Lung (tissue), 12 donors: ENCODE measurements around the gene PTPRG. TPM values are rescaled to one million over a fixed set of nuclear protein-coding genes. Genes with fewer than 3 reads are reported as not detected.
A peak's percentile ranks its signal among the peaks of the same experiment; 100 is the strongest.

Source experiments
- ATAC-seq: fragments of 200-7000 bp; cut with Tn5 transposase; one replicate; pipeline ENCODE4 v1.9.1; 2020; ENCODE audit warnings: moderate number of reproducible peaks; ENCODE audit not compliant: insufficient read depth, low FRiP score
- DNase-seq, 3 donors: peaks; one replicate each; pipeline ENCODE4 v3.0.0-alpha.2; 2013 to 2017
- H3K27ac ChIP-seq, 2 donors: one replicate each; pipeline ENCODE4 v1.5.1; 2013; ENCODE audit warnings: mild to moderate bottlenecking in 2 of 2, moderate library complexity in 2 of 2, control low read depth in 1 of 2, inconsistent platforms in 1 of 2, low read depth in 1 of 2, low read length in 1 of 2
- H3K27me3 ChIP-seq, 3 donors: one replicate each; pipeline ENCODE4 v1.5.1; 2013; ENCODE audit warnings: low read length in 2 of 3; ENCODE audit not compliant: control insufficient read depth in 3 of 3, insufficient read depth in 3 of 3
- H3K36me3 ChIP-seq, 4 donors: one replicate each; pipeline ENCODE4 v1.5.1; 2013; ENCODE audit warnings: low read length in 4 of 4, mild to moderate bottlenecking in 1 of 4, moderate library complexity in 1 of 4; ENCODE audit not compliant: control insufficient read depth in 4 of 4, insufficient read depth in 4 of 4
- H3K4me1 ChIP-seq, 5 donors: one replicate each; pipeline ENCODE4 v1.5.1; 2013; ENCODE audit warnings: low read length in 5 of 5, mild to moderate bottlenecking in 2 of 5, moderate library complexity in 1 of 5; ENCODE audit not compliant: control insufficient read depth in 5 of 5, insufficient read depth in 5 of 5
- H3K4me3 ChIP-seq: one replicate; pipeline ENCODE4 v1.5.1; 2013; ENCODE audit warnings: mild to moderate bottlenecking, control low read depth, moderate library complexity
- H3K9ac ChIP-seq, 2 donors: one replicate each; pipeline ENCODE4 v1.5.1; 2013; ENCODE audit warnings: low read length in 2 of 2, control low read depth in 1 of 2; ENCODE audit not compliant: insufficient read depth in 1 of 2
- H3K9me3 ChIP-seq, 4 donors: one replicate each; pipeline ENCODE4 v1.5.1; 2013; ENCODE audit warnings: low read length in 3 of 4, mild to moderate bottlenecking in 1 of 4, moderate library complexity in 1 of 4; ENCODE audit not compliant: control insufficient read depth in 4 of 4, insufficient read depth in 3 of 4
- CTCF ChIP-seq: IDR thresholded peaks from 2 replicates; pipeline ENCODE4 v1.5.1; 2012; ENCODE audit warnings: mild to moderate bottlenecking; ENCODE audit errors: control extremely low read depth, extremely low read depth
- WGBS, 2 donors: extraction: QIAGEN DNeasy Blood & Tissue Kit; methylation state at CpG; one replicate each; pipeline ENCODE4 v1.1.7; 2013; 5-methylcytosine and 5-hydroxymethylcytosine counted together
- polyA plus RNA-seq, 2 donors: library from polyadenylated mRNA; stranded (reverse); fragments of 200-250 nt; gene quantifications; one replicate each; pipeline ENCODE4 v1.2.1, GENCODE V29; 2013
- total RNA-seq, 2 donors: library from RNA; depleted of rRNA in 1 of 2; stranded (reverse); fragments of >200 nt in 1 of 2; gene quantifications; one replicate each; pipeline ENCODE4 v1.2.1, GENCODE V29; 2014 to 2021
- donor health status: control.
- donor health status: control.
- donor health status: Bipolar disorder and iron deficiency.
- donor health status: healthy.
- donor health status: DM: yes; HTN: yes; CAD: no.

The PTPRG gene
- total and polyA plus RNA-seq, 4 donors: 8.5 to 131 (median 75.9) TPM

DNA sequence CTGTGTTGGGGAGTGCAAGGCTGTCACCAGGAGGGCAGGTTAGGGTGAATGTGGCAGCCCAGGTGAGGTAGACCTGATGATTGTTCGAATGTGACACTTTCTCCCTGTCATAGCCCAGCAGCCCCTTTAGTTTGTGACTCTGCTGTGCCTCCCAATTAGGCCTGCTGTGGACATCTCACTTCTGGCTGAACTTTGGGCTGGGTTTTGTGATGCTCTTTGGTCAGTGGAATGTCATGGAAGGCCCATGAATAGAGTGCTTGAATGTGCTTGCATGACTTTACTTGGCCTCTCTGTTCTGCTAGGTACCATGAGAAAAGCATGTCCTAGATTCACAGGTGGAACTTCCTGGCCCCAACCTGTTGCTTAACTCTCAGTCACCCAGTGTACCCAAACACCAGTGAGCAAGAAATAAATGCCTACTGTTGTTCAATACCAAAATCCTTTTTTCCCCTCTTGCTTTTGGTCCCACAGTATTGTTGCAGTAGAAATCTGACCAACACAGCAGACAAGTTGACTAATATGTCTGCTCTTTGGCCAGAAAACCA is 249.7 kb downstream of the PTPRG start:
- 91 to 93% methylated on average over 1 of the region's 1 CpG for WGBS, 2 donors
- Histone ChIP-seq H3K4me3 (no peak overlapping the region), H3K27ac (no peak overlapping the region), H3K9me3 (no peaks in the 10 kb centered on the region), H3K4me1 (peaks cover 12 to 52% (median 33%) of the 10 kb centered on the region in 5 donors), H3K27me3 (no peaks in the 10 kb centered on the region), H3K36me3 (no peaks in the 10 kb centered on the region), H3K9ac (no peak overlapping the region)
- DNase-seq (no peak), ATAC-seq (no peak)
- no peak for TF ChIP-seq CTCF

- H3K4me1 ChIP-seq: peaks cover 12 to 49% (median 33%) of the 10 kb centered on the region in 5 donors
- no peak for ATAC-seq
- H3K27me3 ChIP-seq: no peaks in the 10 kb centered on the region
- H3K27ac ChIP-seq: no peak overlapping the region
- H3K36me3 ChIP-seq: no peaks in the 10 kb centered on the region
- no peaks in the 10 kb centered on the region for H3K9me3 ChIP-seq
- DNase-seq: no peak
- no peak overlapping the region for H3K4me3 ChIP-seq
- WGBS, 2 donors: 82 to 92% methylated on average over 3 of the region's 3 CpGs
- no peak for TF ChIP-seq CTCF
- H3K9ac ChIP-seq: no peak overlapping the region
Observed at GRCh38 chr3:61811652-61812051, 250.3 kb downstream of the PTPRG start.

DNA sequence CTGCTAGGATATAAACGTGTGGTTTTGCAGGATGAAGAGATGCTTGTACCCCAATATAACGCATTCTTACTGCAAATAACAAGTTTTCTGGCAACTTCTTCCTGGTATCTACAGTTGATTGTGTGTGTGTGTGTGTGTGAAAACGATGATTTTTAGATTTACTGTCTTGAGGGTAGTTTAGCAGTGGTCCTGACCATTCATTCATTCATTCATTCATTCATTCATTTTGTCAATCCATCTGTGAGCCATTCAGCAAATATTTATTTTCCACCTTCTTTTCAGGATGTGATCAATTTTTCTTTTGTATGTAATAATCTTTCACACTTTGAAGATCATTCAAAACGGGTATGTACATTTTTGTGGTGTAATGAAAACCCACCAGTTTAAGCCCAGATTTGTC is 250.7 kb downstream of the PTPRG start:
- no peak for ATAC-seq

More for the DNA sequence above, 250.7 kb downstream of the PTPRG start:
- H3K27me3 ChIP-seq: no peaks in the 10 kb centered on the region
- peak overlapping the region in 1 of 2 donors; percentile 1 for H3K27ac ChIP-seq
- no peak overlapping the region for H3K4me3 ChIP-seq
- no peak for TF ChIP-seq CTCF
- H3K36me3 ChIP-seq: no peaks in the 10 kb centered on the region
- no peak for DNase-seq
- peaks cover 12 to 45% (median 31%) of the 10 kb centered on the region in 5 donors for H3K4me1 ChIP-seq
- H3K9me3 ChIP-seq: no peaks in the 10 kb centered on the region
- WGBS, 2 donors: 81% methylated on average over 4 of the region's 4 CpGs
- H3K9ac ChIP-seq: no peak overlapping the region
